ENCODE measurements around the gene MROH9.

MROH9 gene

DNA sequence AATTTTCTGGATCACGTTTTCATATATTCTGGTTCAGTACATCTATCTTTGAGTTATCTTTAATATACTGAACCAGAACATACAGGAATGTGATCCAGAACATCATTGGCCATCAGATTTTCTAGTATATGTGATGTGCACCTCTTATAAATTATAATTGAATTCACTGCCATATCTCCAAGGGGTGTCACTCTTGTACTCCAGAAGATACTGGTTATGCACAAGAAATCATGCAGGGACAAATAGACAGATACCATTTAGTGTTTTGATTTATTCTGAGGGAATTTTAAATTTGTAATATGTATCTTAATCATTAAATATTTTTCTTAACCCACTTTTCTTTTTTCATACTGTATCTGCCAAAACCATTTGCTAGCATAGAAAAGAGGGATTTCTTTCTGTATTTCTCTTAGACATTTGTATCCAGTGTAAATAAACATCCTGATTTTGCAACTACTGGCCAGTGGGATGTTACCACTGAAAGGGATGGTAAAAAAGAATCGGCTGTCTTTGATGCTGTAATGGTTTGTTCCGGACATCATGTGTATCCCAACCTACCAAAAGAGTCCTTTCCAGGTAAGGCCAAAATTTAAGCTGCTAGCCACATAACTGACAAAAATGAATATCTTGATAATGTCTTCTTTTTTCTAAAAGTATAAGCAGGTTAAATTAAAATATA lies 172.1 kb downstream of the MROH9 start:
- Histone ChIP-seq H3K4me1 (ENCODE audit: insufficient read depth, poor library complexity, severe bottlenecking) (no peaks in the 10 kb centered on the region), H3K27me3 (ENCODE audit: insufficient read depth, poor library complexity, severe bottlenecking) (no peaks in the 10 kb centered on the region), H3K36me3 (ENCODE audit: low read depth) (no peaks in the 10 kb centered on the region), H3K9me3 (ENCODE audit: severe bottlenecking) (peaks cover 2% of the 10 kb centered on the region), H3K4me3 (ENCODE audit: severe bottlenecking) (no peak overlapping the region), H3K27ac (ENCODE audit: poor library complexity, severe bottlenecking) (no peak overlapping the region)
- TF ChIP-seq, protein P1, sequence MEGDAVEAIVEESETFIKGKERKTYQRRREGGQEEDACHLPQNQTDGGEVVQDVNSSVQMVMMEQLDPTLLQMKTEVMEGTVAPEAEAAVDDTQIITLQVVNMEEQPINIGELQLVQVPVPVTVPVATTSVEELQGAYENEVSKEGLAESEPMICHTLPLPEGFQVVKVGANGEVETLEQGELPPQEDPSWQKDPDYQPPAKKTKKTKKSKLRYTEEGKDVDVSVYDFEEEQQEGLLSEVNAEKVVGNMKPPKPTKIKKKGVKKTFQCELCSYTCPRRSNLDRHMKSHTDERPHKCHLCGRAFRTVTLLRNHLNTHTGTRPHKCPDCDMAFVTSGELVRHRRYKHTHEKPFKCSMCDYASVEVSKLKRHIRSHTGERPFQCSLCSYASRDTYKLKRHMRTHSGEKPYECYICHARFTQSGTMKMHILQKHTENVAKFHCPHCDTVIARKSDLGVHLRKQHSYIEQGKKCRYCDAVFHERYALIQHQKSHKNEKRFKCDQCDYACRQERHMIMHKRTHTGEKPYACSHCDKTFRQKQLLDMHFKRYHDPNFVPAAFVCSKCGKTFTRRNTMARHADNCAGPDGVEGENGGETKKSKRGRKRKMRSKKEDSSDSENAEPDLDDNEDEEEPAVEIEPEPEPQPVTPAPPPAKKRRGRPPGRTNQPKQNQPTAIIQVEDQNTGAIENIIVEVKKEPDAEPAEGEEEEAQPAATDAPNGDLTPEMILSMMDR (IDR thresholded peaks at IDR 0.05; ENCODE audit: poor library complexity, severe bottlenecking): no peak
- DNase-seq (ENCODE audit: low spot score) (no peak), ATAC-seq (ENCODE audit: low read depth) (no peak)

DNA sequence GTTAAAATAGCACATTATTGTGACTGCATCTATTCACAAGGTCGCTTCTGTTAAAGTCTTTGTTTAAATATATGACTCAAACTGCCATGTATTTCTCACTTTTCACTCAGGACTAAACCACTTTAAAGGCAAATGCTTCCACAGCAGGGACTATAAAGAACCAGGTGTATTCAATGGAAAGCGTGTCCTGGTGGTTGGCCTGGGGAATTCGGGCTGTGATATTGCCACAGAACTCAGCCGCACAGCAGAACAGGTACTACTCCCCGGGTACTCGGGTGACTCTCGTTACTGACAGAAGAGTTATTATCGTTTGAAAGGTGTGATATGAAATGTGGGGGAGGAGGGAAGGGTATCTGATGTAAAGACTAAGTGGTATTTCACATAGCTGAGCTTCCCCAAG lies 172.6 kb downstream of the MROH9 start:
- H3K4me1 ChIP-seq (ENCODE audit: insufficient read depth, poor library complexity, severe bottlenecking): no peaks in the 10 kb centered on the region
- no peaks in the 10 kb centered on the region for H3K36me3 ChIP-seq (ENCODE audit: low read depth)
- TF ChIP-seq, protein P1 (IDR thresholded peaks at IDR 0.05; ENCODE audit: poor library complexity, severe bottlenecking): no peak
- peaks cover 2% of the 10 kb centered on the region for H3K9me3 ChIP-seq (ENCODE audit: severe bottlenecking)
- no peaks in the 10 kb centered on the region for H3K27me3 ChIP-seq (ENCODE audit: insufficient read depth, poor library complexity, severe bottlenecking)
- DNase-seq (ENCODE audit: low spot score) (no peak), ATAC-seq (ENCODE audit: low read depth) (no peak)
- no peak overlapping the region for H3K27ac ChIP-seq (ENCODE audit: poor library complexity, severe bottlenecking)
- no peak overlapping the region for H3K4me3 ChIP-seq (ENCODE audit: severe bottlenecking)

DNA sequence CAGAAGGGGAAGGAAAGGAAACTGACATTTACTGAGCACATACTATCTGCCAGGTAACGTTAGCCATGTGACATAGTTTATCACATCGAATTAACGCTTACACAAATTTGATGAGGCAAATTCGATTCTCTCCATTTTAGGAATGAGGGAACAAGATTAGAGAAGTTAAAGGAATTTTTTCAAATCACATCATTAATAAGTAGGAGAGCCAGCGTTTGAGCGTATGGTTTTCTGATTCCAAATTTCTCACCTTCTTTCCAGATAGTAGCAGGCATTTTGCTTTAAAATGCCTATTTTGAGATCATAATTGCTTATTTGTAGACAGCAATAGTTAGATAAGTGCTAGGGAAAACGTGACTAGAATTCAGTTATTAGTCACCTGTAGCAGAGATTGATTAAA lies 174.6 kb downstream of the MROH9 start:
- H3K4me1 ChIP-seq (ENCODE audit: insufficient read depth, poor library complexity, severe bottlenecking): no peaks in the 10 kb centered on the region
- H3K4me3 ChIP-seq (ENCODE audit: severe bottlenecking): no peak overlapping the region
- TF ChIP-seq, protein P1 (IDR thresholded peaks at IDR 0.05; ENCODE audit: poor library complexity, severe bottlenecking): no peak
- H3K27me3 ChIP-seq (ENCODE audit: insufficient read depth, poor library complexity, severe bottlenecking): no peaks in the 10 kb centered on the region
- H3K36me3 ChIP-seq (ENCODE audit: low read depth): no peaks in the 10 kb centered on the region
- DNase-seq (ENCODE audit: low spot score) (no peak), ATAC-seq (ENCODE audit: low read depth) (no peak)
- H3K9me3 ChIP-seq (ENCODE audit: severe bottlenecking): no peaks in the 10 kb centered on the region
- no peak overlapping the region for H3K27ac ChIP-seq (ENCODE audit: poor library complexity, severe bottlenecking)

DNA sequence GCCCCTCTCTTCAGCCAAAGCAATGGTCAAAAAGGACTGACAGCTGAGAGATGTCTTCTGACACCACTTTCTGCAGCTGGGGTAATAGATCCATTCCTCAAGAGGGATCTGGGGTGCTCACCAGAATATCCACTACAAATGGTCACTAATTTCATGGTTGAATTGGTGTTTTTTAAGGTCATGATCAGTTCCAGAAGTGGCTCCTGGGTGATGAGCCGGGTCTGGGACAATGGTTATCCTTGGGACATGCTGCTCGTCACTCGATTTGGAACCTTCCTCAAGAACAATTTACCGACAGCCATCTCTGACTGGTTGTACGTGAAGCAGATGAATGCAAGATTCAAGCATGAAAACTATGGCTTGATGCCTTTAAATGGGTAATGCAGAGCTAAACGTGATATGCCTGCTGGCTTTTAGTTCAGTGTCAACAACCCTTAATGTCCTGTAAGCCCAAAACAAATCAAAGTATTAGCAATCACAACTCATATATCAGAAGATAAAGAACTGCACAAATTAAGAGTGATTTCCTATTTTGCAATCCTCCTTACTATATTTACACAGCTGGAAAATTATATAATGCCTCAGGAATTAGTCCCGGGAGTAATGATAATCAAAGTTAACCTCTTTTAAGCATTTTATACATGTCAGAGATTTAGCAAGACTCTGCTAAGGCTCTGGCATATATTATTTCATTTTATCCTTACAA lies 175.4 kb downstream of the MROH9 start:
- TF ChIP-seq, protein P1 (IDR thresholded peaks at IDR 0.05; ENCODE audit: poor library complexity, severe bottlenecking): no peak

DNA sequence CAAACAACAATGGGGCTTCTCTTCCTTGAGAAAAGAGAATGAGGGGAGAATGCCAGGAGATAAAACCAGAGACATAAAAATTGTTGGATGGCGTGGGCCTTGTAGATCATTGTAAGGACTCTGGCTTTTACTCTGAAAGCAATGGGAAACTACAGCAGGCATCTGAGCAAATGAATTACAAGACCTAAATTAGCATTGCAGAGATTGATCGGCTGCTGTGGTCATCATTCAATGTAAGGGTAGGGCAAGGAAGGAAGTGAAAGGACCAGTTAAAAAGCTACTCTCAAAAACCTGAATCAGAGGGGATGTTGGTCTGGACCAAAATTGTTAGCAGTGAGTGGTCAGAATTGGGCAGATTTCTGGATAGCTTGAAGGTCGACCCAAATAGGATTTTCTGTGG lies 176.8 kb downstream of the MROH9 start:
- no peak for DNase-seq (ENCODE audit: low spot score)
- TF ChIP-seq, protein P1 (IDR thresholded peaks at IDR 0.05; ENCODE audit: poor library complexity, severe bottlenecking): no peak
- no peak for ATAC-seq (ENCODE audit: low read depth)
- no peaks in the 10 kb centered on the region for H3K36me3 ChIP-seq (ENCODE audit: low read depth)
- H3K9me3 ChIP-seq (ENCODE audit: severe bottlenecking): no peaks in the 10 kb centered on the region
- no peak overlapping the region for H3K27ac ChIP-seq (ENCODE audit: poor library complexity, severe bottlenecking)
- no peak overlapping the region for H3K4me3 ChIP-seq (ENCODE audit: severe bottlenecking)
- no peaks in the 10 kb centered on the region for H3K27me3 ChIP-seq (ENCODE audit: insufficient read depth, poor library complexity, severe bottlenecking)
- no peaks in the 10 kb centered on the region for H3K4me1 ChIP-seq (ENCODE audit: insufficient read depth, poor library complexity, severe bottlenecking)

More for the DNA sequence above, 175.4 kb downstream of the MROH9 start:
- Histone ChIP-seq H3K4me3 (ENCODE audit: severe bottlenecking) (no peak overlapping the region), H3K27ac (ENCODE audit: poor library complexity, severe bottlenecking) (no peak overlapping the region), H3K36me3 (ENCODE audit: low read depth) (no peaks in the 10 kb centered on the region), H3K4me1 (ENCODE audit: insufficient read depth, poor library complexity, severe bottlenecking) (no peaks in the 10 kb centered on the region), H3K27me3 (ENCODE audit: insufficient read depth, poor library complexity, severe bottlenecking) (no peaks in the 10 kb centered on the region), H3K9me3 (ENCODE audit: severe bottlenecking) (no peaks in the 10 kb centered on the region)
- no peak for ATAC-seq (ENCODE audit: low read depth)
- no peak for DNase-seq (ENCODE audit: low spot score)
